ENCODE results near the gene OLA1.

- TF ChIP-seq CTCF (optimal IDR thresholded peaks at IDR 0.05 in 1 of 3, IDR thresholded peaks at IDR 0.05 in 1 of 3, conservative IDR thresholded peaks at IDR 0.05 in 1 of 3; ENCODE audit: extremely low read depth in 1 of 3, insufficient read depth in 2 of 3, low read length in 3 of 3) (no peak), EZH2 (IDR thresholded peaks at IDR 0.05; ENCODE audit: low read length) (no peak)
These were observed 171.4 kb downstream of the OLA1 start for GRCh38 chr2:174076975-174077374.

All from keratinocyte (primary cell).